ENCODE measurements around the gene ZNF136. TPM values are rescaled to one million over a fixed set of nuclear protein-coding genes. Genes with fewer than 3 reads are reported as not detected.
A peak's percentile ranks its signal among the peaks of the same experiment; 100 is the strongest.

ZNF136 gene
- total and polyA plus RNA-seq, 2 of the 13 experiments (the other 11 are each of a cell fraction or from before 2014, with no cell fraction given), result 2.5 to 10.2 TPM

GRCh38 chr19:12159773-12160414 lies 3.0 kb upstream of the ZNF136 start (continued):
- TF ChIP-seq NFYB (CRISPR knock-in tag; IDR thresholded peaks at IDR 0.05) (peak; percentile 68), FOXC1 (CRISPR knock-in tag; IDR thresholded peaks at IDR 0.05; ENCODE audit: borderline replicate concordance) (no peak), SIX1 (CRISPR knock-in tag; IDR thresholded peaks at IDR 0.05; ENCODE audit: borderline replicate concordance) (no peak), ZNF263 (CRISPR knock-in tag; IDR thresholded peaks at IDR 0.05) (no peak)

GRCh38 chr19:12162513-12162881 lies 399 bp upstream of the ZNF136 start:
- 0 out of 2 replicates have a peak overlapping the region, but pooled peaks have one; percentile 96 for H3K9ac ChIP-seq (ENCODE audit: insufficient read depth, low read depth, low read length)
- ATAC-seq (no peak), FAIRE-seq (no peak)

More at GRCh38 chr19:12162513-12162881, 399 bp upstream of the ZNF136 start:
- no peak for DNase-seq (ENCODE audit: low spot score)
- CTCF ChIA-PET (ENCODE audit: low intra/inter-chr PET ratio, low total read pairs), result no interaction called here
- POLR2A ChIA-PET, result interaction anchor here (0.7 to 1.8 kb wide), 12 partner anchors 13 to 333 kb away, joined by 3 to 16 read pairs (median 4); partner anchors contain the start of genes ZNF20, ZNF44, ZNF442 and ZNF443
- Histone ChIP-seq H3K9me3 (ENCODE audit: low read length) (no peaks in the 10 kb centered on the region), H4K20me1 (ENCODE audit: insufficient read depth, low read length) (no peaks in the 10 kb centered on the region), H3K79me2 (ENCODE audit: insufficient read depth, low read length) (peaks cover 36% of the 10 kb centered on the region), H3K4me2 (ENCODE audit: low read depth, low read length) (peak overlapping the region; percentile 87), H2AFZ (ENCODE audit: low read length) (no peak overlapping the region), H3K4me1 (ENCODE audit: insufficient read depth, low read length) (peaks cover 59% of the 10 kb centered on the region), H3K27me3 (ENCODE audit: control insufficient read depth in 1 of 2, insufficient read depth in 2 of 2, low read length in 2 of 2) (no peaks in the 10 kb centered on the region; a peak in 1 of 5 replicates), H3K36me3 (replicated peaks in 1 of 2; ENCODE audit: control insufficient read depth in 1 of 2, insufficient read depth in 2 of 2, low read length in 2 of 2) (no peaks in the 10 kb centered on the region; a peak in 1 of 5 replicates), H3K27ac (ENCODE audit: extremely low read length, insufficient read depth, low read length) (no peak overlapping the region), H3K4me3 (replicated peaks in 1 of 3; ENCODE audit: insufficient read depth in 1 of 3, low read depth in 2 of 3, low read length in 3 of 3) (peak overlapping the region; percentile 14 to 92 (median 90))
- BruUV-seq (replicated peaks), result no TSS peak
- 27% methylated on average over 8 of the region's 8 CpGs for WGBS (ENCODE audit: low lambda C conversion rate)
- intact Hi-C loops (cut with micrococcal nuclease; ENCODE audit: unreplicated experiment), result no loop called here
- in situ Hi-C loops (cut with HindIII; ENCODE audit: extremely low pct_ligation_motif_present, low pct_unique_long_range_greater_than_20kb), result no loop called here
- no peak for TF ChIP-seq MAF1 (CRISPR knock-in tag; IDR thresholded peaks at IDR 0.05; ENCODE audit: borderline replicate concordance)
- no peak for TF ChIP-seq CBFB (CRISPR knock-in tag; IDR thresholded peaks at IDR 0.05)
- TF ChIP-seq HNF4A (CRISPR knock-in tag; IDR thresholded peaks at IDR 0.05), result 0 out of 2 replicates have a peak, but pooled peaks have one; percentile 1
- TF ChIP-seq HDAC1 (CRISPR knock-in tag; IDR thresholded peaks at IDR 0.05), result no peak
- no peak for TF ChIP-seq RBM39 (IDR thresholded peaks at IDR 0.05; ENCODE audit: low read depth, low read length, poor library complexity, severe bottlenecking)

Data from HepG2 (cell line).